Neural crest cell (in vitro differentiated cells): ENCODE data around the gene FNBP1L. TPM values are rescaled to one million over a fixed set of nuclear protein-coding genes. Genes with fewer than 3 reads are reported as not detected.

Source experiments
- DNase-seq: peaks from one replicate; pipeline ENCODE4 v3.0.0; 2021; ENCODE audit warnings: low read depth, mixed read lengths, low spot score
- H3K27ac Mint-ChIP-seq: one replicate; pipeline ENCODE4 v1.8.0; 2021; ENCODE audit warnings: mild to moderate bottlenecking, mixed read lengths; ENCODE audit not compliant: unreplicated experiment
- H3K27me3 Mint-ChIP-seq: 2 replicates; pipeline ENCODE4 v1.8.0; 2021; ENCODE audit warnings: low read depth, mild to moderate bottlenecking, mixed read lengths
- H3K36me3 Mint-ChIP-seq: 2 replicates; pipeline ENCODE4 v1.8.0; 2021; ENCODE audit warnings: low read depth, mild to moderate bottlenecking, mixed read lengths
- H3K4me1 Mint-ChIP-seq: 2 replicates; pipeline ENCODE4 v1.8.0; 2021; ENCODE audit warnings: mixed read lengths
- H3K4me3 Mint-ChIP-seq: one replicate; pipeline ENCODE4 v1.8.0; 2021; ENCODE audit warnings: mild to moderate bottlenecking, mixed read lengths
- H3K9me3 Mint-ChIP-seq: 2 replicates; pipeline ENCODE4 v1.8.0; 2021; ENCODE audit warnings: mixed read lengths
- CTCF ChIP-seq: fragments of 200-600 bp; sonication (generic); conservative IDR thresholded peaks from 2 replicates; pipeline ENCODE4 v1.5.0; 2021; ENCODE audit warnings: antibody characterized with exemption, mild to moderate bottlenecking
- total RNA-seq: library from RNA; stranded (reverse); gene quantifications from 2 replicates; pipeline ENCODE4 v1.2.1, GENCODE V29; 2021

The FNBP1L gene
- total RNA-seq, 1 donor from 2014 or later: 60.9 TPM

GRCh38 chr1:93525431-93525830, 77.5 kb downstream of the FNBP1L start:
- Mint-ChIP-seq H3K27me3 (no peaks in the 10 kb centered on the region), H3K36me3 (peaks cover 19% of the 10 kb centered on the region), H3K4me1 (no peaks in the 10 kb centered on the region), H3K9me3 (peaks cover 5% of the 10 kb centered on the region), H3K27ac (no peak overlapping the region), H3K4me3 (no peak overlapping the region)
- TF ChIP-seq CTCF: no peak
- DNase-seq: no peak

GRCh38 chr1:93526431-93526830, 78.5 kb downstream of the FNBP1L start:
- Mint-ChIP-seq H3K27ac (no peak overlapping the region), H3K9me3 (peaks cover 3% of the 10 kb centered on the region), H3K4me3 (no peak overlapping the region), H3K27me3 (no peaks in the 10 kb centered on the region), H3K36me3 (peaks cover 17% of the 10 kb centered on the region), H3K4me1 (no peaks in the 10 kb centered on the region)
- no peak for DNase-seq
- no peak for TF ChIP-seq CTCF

GRCh38 chr1:93528412-93528811, 80.5 kb downstream of the FNBP1L start:
- no peak for DNase-seq
- Mint-ChIP-seq H3K27ac (no peak overlapping the region), H3K4me3 (no peak overlapping the region), H3K36me3 (peaks cover 22% of the 10 kb centered on the region), H3K27me3 (no peaks in the 10 kb centered on the region), H3K9me3 (no peaks in the 10 kb centered on the region), H3K4me1 (no peaks in the 10 kb centered on the region)
- no peak for TF ChIP-seq CTCF

- H3K4me3 Mint-ChIP-seq: no peak overlapping the region
- H3K36me3 Mint-ChIP-seq: peaks cover 20% of the 10 kb centered on the region
- no peak overlapping the region for H3K27ac Mint-ChIP-seq
- no peaks in the 10 kb centered on the region for H3K27me3 Mint-ChIP-seq
- TF ChIP-seq CTCF: no peak
- no peaks in the 10 kb centered on the region for H3K9me3 Mint-ChIP-seq
- no peak for DNase-seq
- no peaks in the 10 kb centered on the region for H3K4me1 Mint-ChIP-seq
Observed at GRCh38 chr1:93531193-93531592, 83.3 kb downstream of the FNBP1L start.

- H3K36me3 Mint-ChIP-seq: peaks cover 15% of the 10 kb centered on the region
- no peak for DNase-seq
- TF ChIP-seq CTCF: no peak
- no peaks in the 10 kb centered on the region for H3K4me1 Mint-ChIP-seq
- H3K4me3 Mint-ChIP-seq: no peak overlapping the region
- H3K27me3 Mint-ChIP-seq: no peaks in the 10 kb centered on the region
- H3K27ac Mint-ChIP-seq: no peak overlapping the region
- no peaks in the 10 kb centered on the region for H3K9me3 Mint-ChIP-seq
Observed at GRCh38 chr1:93532780-93533378, 85.0 kb downstream of the FNBP1L start.

- Mint-ChIP-seq H3K36me3 (peaks cover 15% of the 10 kb centered on the region), H3K27me3 (no peaks in the 10 kb centered on the region), H3K9me3 (no peaks in the 10 kb centered on the region), H3K4me1 (no peaks in the 10 kb centered on the region), H3K4me3 (no peak overlapping the region), H3K27ac (no peak overlapping the region)
- no peak for TF ChIP-seq CTCF
- DNase-seq: no peak
Observed at GRCh38 chr1:93533677-93534076, 85.8 kb downstream of the FNBP1L start.
